Right lobe of liver (tissue), 6 donors: ENCODE results near the gene ENOX1. TPM values are rescaled to one million over a fixed set of nuclear protein-coding genes. Genes with fewer than 3 reads are reported as not detected.

Experiments
- ATAC-seq, 4 donors: fragments of 200-7000 bp; cut with Tn5 transposase; one replicate each; pipeline ENCODE4 v1.9.1; 2020; ENCODE audit warnings: mild to moderate bottlenecking in 4 of 4, moderate library complexity in 4 of 4
- DNase-seq, 3 donors: peaks; one replicate each; pipeline ENCODE4 v3.0.0-alpha.2; 2020
- H3K27ac ChIP-seq, 3 donors: fragments of 200-600 bp; one replicate each; pipeline ENCODE4 v1.8.0; 2022
- H3K27me3 ChIP-seq, 2 donors: fragments of 200-600 bp; one replicate each; pipeline ENCODE4 v1.8.0; 2022
- H3K36me3 ChIP-seq, 4 donors: fragments of 200-600 bp; sonication (generic) in 1 of 4; one replicate each; pipeline versions ENCODE4 v1.5.1 to v1.8.0; 2017 to 2022; ENCODE audit warnings: control low read depth in 1 of 4
- H3K4me1 ChIP-seq, 4 donors: fragments of 200-600 bp; sonication (generic) in 1 of 4; one replicate each; pipeline versions ENCODE4 v1.5.1 to v1.8.0; 2017 to 2022; ENCODE audit warnings: control low read depth in 1 of 4
- H3K4me3 ChIP-seq, 3 donors: fragments of 200-600 bp; one replicate each; pipeline ENCODE4 v1.8.0; 2022
- H3K9me3 ChIP-seq, 4 donors: fragments of 200-600 bp; sonication (generic) in 1 of 4; one replicate each; pipeline versions ENCODE4 v1.5.1 to v1.8.0; 2017 to 2022; ENCODE audit warnings: control low read depth in 1 of 4
- CTCF ChIP-seq, 4 donors: fragments of 200-600 bp in 3 of 4; fragments of 450-650 bp in 1 of 4; IDR thresholded peaks; one replicate each; pipeline versions ENCODE4 v1.5.1 to v1.8.0; 2016 to 2022; ENCODE audit warnings: antibody characterized with exemption in 4 of 4, mild to moderate bottlenecking in 2 of 4
- POLR2A ChIP-seq: fragments of 450-650 bp; IDR thresholded peaks from one replicate; pipeline ENCODE4 v1.6.1; 2017; ENCODE audit warnings: antibody characterized with exemption, mild to moderate bottlenecking
- WGBS: methylation state at CpG from one replicate; pipeline ENCODE4 v1.1.6; 2018; ENCODE audit warnings: low coverage, low lambda C conversion rate; ENCODE audit not compliant: insufficient coverage; ENCODE audit errors: missing lambda C conversion rate; 5-methylcytosine and 5-hydroxymethylcytosine counted together
- intact Hi-C, 2 donors: fragments of 100-400 bp; cut with DNase I; formaldehyde crosslinking; loops; one replicate each; pipeline versions ENCODE4 v1.11.2 to v1.14.1; 2022
- total RNA-seq, 6 experiments: library from RNA; depleted of rRNA in 2 of 6; stranded (reverse); fragments of >200 nt in 2 of 6; fragmentation: NEBNext Ultra II Directional in 3 of 6; extraction: Animal tissue kit (Norgen Biotek cat#: 25700) in 3 of 6; gene quantifications; one replicate each; pipeline versions ENCODE4 v1.1.0 to v1.2.4, GENCODE V29; 2016 to 2023
- donor health status: DM: no; HTN: yes; CAD: no.
- donor health status: DM: no; HTN: no; CAD: no.
- donor health status: DM: no; HTN: no; CAD: no.
- donor health status: DM: no; HTN: yes; CAD: no.
- donor health status: DM: no; HTN: yes; CAD: no.

The ENOX1 gene
- total RNA-seq, 6 experiments from 2014 or later, result 0.07 to 0.16 TPM; not detected in 4

DNA sequence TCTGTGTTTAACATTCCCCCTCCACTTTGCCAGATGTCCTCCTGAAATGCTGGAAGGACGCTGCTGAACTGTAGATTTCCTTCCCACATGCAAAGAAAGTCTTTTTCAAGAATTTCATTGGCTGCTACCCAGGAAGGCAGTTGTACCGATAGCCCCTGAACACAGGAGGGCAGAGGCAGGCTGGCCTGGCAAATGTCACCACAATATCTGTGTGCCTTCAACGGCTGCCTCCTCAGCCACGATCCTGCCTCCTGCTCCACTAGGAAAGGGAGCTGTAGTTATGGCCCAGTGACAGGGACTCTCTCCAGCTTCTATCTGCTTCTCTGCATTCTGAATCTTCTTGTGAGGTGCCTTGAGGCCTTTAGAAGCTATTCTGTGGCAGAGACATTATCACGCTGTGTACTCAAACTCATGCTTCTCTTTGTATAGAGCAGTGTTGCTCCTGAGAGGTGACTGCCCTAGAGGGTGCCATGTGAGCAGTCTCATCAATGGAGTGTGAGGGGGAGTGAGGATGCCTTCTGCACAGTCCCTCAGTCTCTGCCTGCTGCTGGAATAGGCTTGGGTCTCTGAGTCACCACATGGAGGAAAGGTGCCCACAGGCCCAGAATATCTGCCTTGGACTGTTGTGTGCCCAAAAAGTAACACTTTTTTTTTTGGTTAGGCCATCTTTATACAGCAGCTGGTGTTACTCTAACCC lies 483.6 kb downstream of the ENOX1 start:
- H3K36me3 ChIP-seq, result no peaks in the 10 kb centered on the region
- ATAC-seq (peak; percentile 62 to 84 (median 78)), DNase-seq (peak; percentile 56 to 78 (median 73))
- H3K4me3 ChIP-seq, result no peak overlapping the region
- no peaks in the 10 kb centered on the region for H3K9me3 ChIP-seq
- no peak overlapping the region for H3K27ac ChIP-seq
- H3K27me3 ChIP-seq, result no peaks in the 10 kb centered on the region
- WGBS, result 22% methylated on average over 5 of the region's 5 CpGs
- H3K4me1 ChIP-seq, result peaks cover 0 to 9% (median 4%) of the 10 kb centered on the region in 4 donors
- intact Hi-C loops, result loop anchor here in 1 of 2 donors (10.0 kb wide), 1 partner anchor 502 kb away; no protein-coding TSS in a partner anchor
- TF ChIP-seq POLR2A, result no peak
- TF ChIP-seq CTCF (IDR thresholded peaks at IDR 0.05), result peak; percentile 49 to 76 (median 54)

DNA sequence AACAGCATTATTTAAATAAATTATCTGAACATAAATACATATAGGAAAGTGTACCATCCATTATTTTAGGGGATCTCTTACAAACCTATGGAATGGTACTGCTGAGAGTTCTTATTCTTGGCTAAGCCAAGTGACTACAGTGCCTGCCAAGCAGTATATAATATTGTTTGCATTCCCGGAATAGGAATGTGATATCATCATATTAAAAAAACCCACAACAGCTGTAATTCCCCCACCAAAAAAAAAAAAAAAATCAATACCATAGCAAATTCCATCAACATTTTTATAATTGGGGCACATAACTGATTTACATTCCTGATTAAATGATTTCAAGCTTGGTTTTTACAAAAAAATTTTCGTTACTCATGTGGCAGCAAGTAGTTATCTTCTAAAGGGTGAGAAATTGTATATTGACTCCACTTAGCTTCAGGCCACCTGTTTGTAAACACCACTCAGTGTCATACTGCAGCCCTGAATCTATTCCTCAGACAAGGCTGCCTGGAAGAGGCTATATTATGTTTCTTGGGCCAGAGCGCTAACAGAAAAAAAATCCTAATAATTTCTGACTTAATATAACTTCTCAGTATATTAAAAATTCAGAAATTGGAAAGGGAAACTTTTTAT lies 485.3 kb downstream of the ENOX1 start:
- no peak for TF ChIP-seq CTCF (IDR thresholded peaks at IDR 0.05)
- no peak for TF ChIP-seq POLR2A
- H3K27ac ChIP-seq, result no peak overlapping the region
- WGBS, result 71% methylated on average over 3 of the region's 3 CpGs
- H3K27me3 ChIP-seq, result no peaks in the 10 kb centered on the region
- no peaks in the 10 kb centered on the region for H3K9me3 ChIP-seq
- ATAC-seq, result no peak
- no peak overlapping the region for H3K4me3 ChIP-seq
- H3K4me1 ChIP-seq, result no peaks in the 10 kb centered on the region
- no peak for DNase-seq
- no peaks in the 10 kb centered on the region for H3K36me3 ChIP-seq
- intact Hi-C loops, result loop anchor here in 1 of 2 donors (10.0 kb wide), 1 partner anchor 503 kb away; no protein-coding TSS in a partner anchor

GRCh38 chr13:43300865-43301264 lies 485.9 kb downstream of the ENOX1 start:
- no peaks in the 10 kb centered on the region for H3K36me3 ChIP-seq
- DNase-seq (no peak), ATAC-seq (no peak)
- H3K27me3 ChIP-seq, result no peaks in the 10 kb centered on the region
- intact Hi-C loops, result loop anchor here in 1 of 2 donors (10.0 kb wide), 1 partner anchor 504 kb away; no protein-coding TSS in a partner anchor
- no peak overlapping the region for H3K27ac ChIP-seq
- no peaks in the 10 kb centered on the region for H3K4me1 ChIP-seq
- H3K4me3 ChIP-seq, result no peak overlapping the region
- no peaks in the 10 kb centered on the region for H3K9me3 ChIP-seq
- WGBS, result 65% methylated on average over 4 of the region's 4 CpGs
- TF ChIP-seq POLR2A, result no peak
- TF ChIP-seq CTCF (IDR thresholded peaks at IDR 0.05), result no peak

- no peaks in the 10 kb centered on the region for H3K27me3 ChIP-seq
- ATAC-seq, result no peak
- no peak overlapping the region for H3K4me3 ChIP-seq
- H3K4me1 ChIP-seq, result no peaks in the 10 kb centered on the region
- no peak for DNase-seq
- TF ChIP-seq POLR2A, result no peak
- no peak for TF ChIP-seq CTCF (IDR thresholded peaks at IDR 0.05)
- H3K9me3 ChIP-seq, result no peaks in the 10 kb centered on the region
- no peaks in the 10 kb centered on the region for H3K36me3 ChIP-seq
- intact Hi-C loops, result no loop called here
- H3K27ac ChIP-seq, result no peak overlapping the region
- WGBS, result 72% methylated on average over 5 of the region's 5 CpGs
These were observed 487.4 kb downstream of the ENOX1 start for GRCh38 chr13:43299374-43299773.
